ENCODE data around the gene ADGRF1.
"Not testable (repeated sequence)": the region's sequence is repeated elsewhere in the genome, so short reads cannot be mapped to it uniquely, and the experiment has no call there.

Gene ADGRF1

DNA sequence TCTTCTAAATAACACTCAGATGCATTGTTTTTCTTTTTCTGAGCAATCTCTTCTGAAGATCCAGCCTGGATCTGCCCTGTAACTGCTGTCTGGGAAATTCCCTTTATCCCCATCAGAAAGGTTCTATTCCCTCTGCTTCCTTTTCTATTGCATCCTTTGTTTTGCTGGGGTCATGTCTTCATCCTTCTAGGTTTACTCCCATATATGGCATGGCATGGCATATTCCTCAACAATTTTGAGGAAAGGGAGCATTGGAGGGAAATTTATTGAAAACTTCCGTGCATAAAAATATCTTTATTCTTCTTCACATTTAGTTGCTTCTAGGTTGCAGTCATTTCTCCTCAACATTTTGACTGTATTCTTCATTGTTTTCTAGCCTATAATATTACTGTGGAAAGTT is 47.2 kb downstream of the ADGRF1 start:
- Histone ChIP-seq H3K27ac (ENCODE audit: low read depth, low read length) (no peak overlapping the region), H3K9me3 (ENCODE audit: control insufficient read depth, insufficient read depth, low read length) (no peaks in the 10 kb centered on the region), H3K4me1 (ENCODE audit: control insufficient read depth, low read length) (no peaks in the 10 kb centered on the region), H3F3A (ENCODE audit: control insufficient read depth, insufficient read depth) (no peaks in the 10 kb centered on the region), H3K4me2 (ENCODE audit: low read length) (no peak overlapping the region), H4K20me1 (ENCODE audit: control insufficient read depth, insufficient read depth, low read depth, low read length) (no peaks in the 10 kb centered on the region), H3K9me2 (replicated peaks; ENCODE audit: control insufficient read depth, low read length) (no peaks in the 10 kb centered on the region), H3K4me3 (ENCODE audit: low read length) (no peak overlapping the region), H3K27me3 (ENCODE audit: control insufficient read depth, low read length) (no peaks in the 10 kb centered on the region), H3K79me2 (ENCODE audit: control insufficient read depth, low read length) (no peaks in the 10 kb centered on the region), H3K36me3 (ENCODE audit: control insufficient read depth, low read length) (no peaks in the 10 kb centered on the region)
- TF ChIP-seq, protein P1, sequence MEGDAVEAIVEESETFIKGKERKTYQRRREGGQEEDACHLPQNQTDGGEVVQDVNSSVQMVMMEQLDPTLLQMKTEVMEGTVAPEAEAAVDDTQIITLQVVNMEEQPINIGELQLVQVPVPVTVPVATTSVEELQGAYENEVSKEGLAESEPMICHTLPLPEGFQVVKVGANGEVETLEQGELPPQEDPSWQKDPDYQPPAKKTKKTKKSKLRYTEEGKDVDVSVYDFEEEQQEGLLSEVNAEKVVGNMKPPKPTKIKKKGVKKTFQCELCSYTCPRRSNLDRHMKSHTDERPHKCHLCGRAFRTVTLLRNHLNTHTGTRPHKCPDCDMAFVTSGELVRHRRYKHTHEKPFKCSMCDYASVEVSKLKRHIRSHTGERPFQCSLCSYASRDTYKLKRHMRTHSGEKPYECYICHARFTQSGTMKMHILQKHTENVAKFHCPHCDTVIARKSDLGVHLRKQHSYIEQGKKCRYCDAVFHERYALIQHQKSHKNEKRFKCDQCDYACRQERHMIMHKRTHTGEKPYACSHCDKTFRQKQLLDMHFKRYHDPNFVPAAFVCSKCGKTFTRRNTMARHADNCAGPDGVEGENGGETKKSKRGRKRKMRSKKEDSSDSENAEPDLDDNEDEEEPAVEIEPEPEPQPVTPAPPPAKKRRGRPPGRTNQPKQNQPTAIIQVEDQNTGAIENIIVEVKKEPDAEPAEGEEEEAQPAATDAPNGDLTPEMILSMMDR (IDR thresholded peaks at IDR 0.05; ENCODE audit: low read depth, low read length, poor library complexity, severe bottlenecking), result no peak
- TF ChIP-seq EZH2phosphoT487 (IDR thresholded peaks at IDR 0.05; ENCODE audit: borderline replicate concordance, low read length), result no peak

DNA sequence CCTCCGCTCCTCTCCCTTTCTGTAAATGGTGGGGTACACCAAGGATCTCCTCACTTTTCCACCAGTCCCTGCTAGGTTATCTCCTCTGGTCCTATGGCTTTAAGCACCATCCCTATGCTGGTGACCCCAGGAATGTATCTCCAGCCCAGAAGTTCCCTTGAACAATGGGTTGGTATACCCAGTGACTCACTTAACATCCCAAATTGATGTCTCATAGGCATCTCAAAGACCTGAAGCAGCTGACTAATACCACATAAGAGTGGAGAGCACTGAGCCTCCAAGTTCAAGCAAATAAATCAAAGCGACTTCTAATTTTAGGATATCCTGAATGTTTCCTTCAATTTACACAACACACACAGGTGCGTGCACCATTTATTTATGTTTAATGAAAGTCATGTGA is 48.3 kb downstream of the ADGRF1 start:
- Histone ChIP-seq H3K27ac (ENCODE audit: low read depth, low read length) (no peak overlapping the region), H3K36me3 (ENCODE audit: control insufficient read depth, low read length) (no peaks in the 10 kb centered on the region), H3K27me3 (ENCODE audit: control insufficient read depth, low read length) (no peaks in the 10 kb centered on the region), H3K9me3 (ENCODE audit: control insufficient read depth, insufficient read depth, low read length) (no peaks in the 10 kb centered on the region), H4K20me1 (ENCODE audit: control insufficient read depth, insufficient read depth, low read depth, low read length) (no peaks in the 10 kb centered on the region), H3K4me3 (ENCODE audit: low read length) (no peak overlapping the region), H3K9me2 (replicated peaks; ENCODE audit: control insufficient read depth, low read length) (no peaks in the 10 kb centered on the region), H3K4me1 (ENCODE audit: control insufficient read depth, low read length) (no peaks in the 10 kb centered on the region), H3F3A (ENCODE audit: control insufficient read depth, insufficient read depth) (no peaks in the 10 kb centered on the region), H3K4me2 (ENCODE audit: low read length) (no peak overlapping the region), H3K79me2 (ENCODE audit: control insufficient read depth, low read length) (no peaks in the 10 kb centered on the region)
- TF ChIP-seq, protein P1 (IDR thresholded peaks at IDR 0.05; ENCODE audit: low read depth, low read length, poor library complexity, severe bottlenecking), result no peak
- no peak for TF ChIP-seq EZH2phosphoT487 (IDR thresholded peaks at IDR 0.05; ENCODE audit: borderline replicate concordance, low read length)

DNA sequence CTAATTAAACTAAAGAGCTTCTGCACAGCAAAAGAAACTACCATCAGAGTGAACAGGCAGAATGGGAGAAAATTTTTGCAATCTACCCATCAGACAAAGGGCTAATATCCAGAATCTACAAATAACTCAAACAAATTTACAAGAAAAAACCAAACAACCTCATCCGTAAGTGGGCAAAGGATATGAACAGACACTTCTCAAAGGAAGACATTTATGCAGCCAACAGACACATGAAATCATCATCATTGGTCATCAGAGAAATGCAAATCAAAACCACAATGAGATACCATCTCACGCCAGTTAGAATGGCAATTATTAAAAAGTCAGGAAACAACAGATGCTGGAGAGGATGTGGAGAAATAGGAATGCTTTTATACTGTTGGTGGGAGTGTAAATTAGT is 49.7 kb downstream of the ADGRF1 start:
- H4K20me1 ChIP-seq (ENCODE audit: control insufficient read depth, insufficient read depth, low read depth, low read length); H3K27ac ChIP-seq (ENCODE audit: low read depth, low read length); H3K4me1 ChIP-seq (ENCODE audit: control insufficient read depth, low read length); H3K4me2 ChIP-seq (ENCODE audit: low read length); H3K79me2 ChIP-seq (ENCODE audit: control insufficient read depth, low read length); H3K36me3 ChIP-seq (ENCODE audit: control insufficient read depth, low read length); H3K4me3 ChIP-seq (ENCODE audit: low read length); H3K9me3 ChIP-seq (ENCODE audit: control insufficient read depth, insufficient read depth, low read length); H3F3A ChIP-seq (ENCODE audit: control insufficient read depth, insufficient read depth); H3K27me3 ChIP-seq (ENCODE audit: control insufficient read depth, low read length); H3K9me2 ChIP-seq (replicated peaks; ENCODE audit: control insufficient read depth, low read length): not testable (repeated sequence)

DNA sequence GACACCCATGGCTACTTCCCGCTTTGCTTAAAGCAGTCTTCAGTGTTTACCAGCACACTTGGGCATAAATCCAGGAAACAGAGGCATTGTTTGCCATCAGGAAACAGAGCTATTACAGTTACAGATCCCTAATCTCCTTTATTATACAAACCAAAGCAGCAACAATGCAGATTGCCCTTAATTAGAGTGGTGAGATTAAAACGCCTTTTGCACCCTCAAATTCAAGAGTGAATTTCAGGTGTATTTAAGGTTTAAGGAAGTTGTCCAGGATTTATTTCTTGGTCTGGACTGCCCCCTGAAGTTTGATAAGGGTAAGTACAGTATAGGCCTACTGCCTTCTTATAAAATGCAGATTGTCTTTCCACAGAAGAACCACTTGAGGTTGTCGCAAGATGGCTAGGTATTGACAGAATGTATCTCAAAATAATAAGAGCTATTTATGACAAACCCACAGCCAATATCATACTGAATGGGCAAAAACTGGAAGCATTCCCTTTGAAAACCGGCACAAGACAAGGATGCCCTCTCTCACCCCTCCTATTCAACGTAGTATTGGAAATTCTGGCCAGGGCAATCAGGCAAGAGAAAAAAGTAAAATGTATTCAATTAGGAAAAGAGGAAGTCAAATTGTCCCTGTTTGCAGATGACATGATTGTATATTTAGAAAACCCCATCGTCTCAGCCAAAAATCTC is 51.2 kb downstream of the ADGRF1 start:
- not testable (repeated sequence) for H4K20me1 ChIP-seq (ENCODE audit: control insufficient read depth, insufficient read depth, low read depth, low read length); H3K4me1 ChIP-seq (ENCODE audit: control insufficient read depth, low read length); H3K4me2 ChIP-seq (ENCODE audit: low read length); H3K27ac ChIP-seq (ENCODE audit: low read depth, low read length); H3K4me3 ChIP-seq (ENCODE audit: low read length); H3F3A ChIP-seq (ENCODE audit: control insufficient read depth, insufficient read depth); H3K27me3 ChIP-seq (ENCODE audit: control insufficient read depth, low read length); H3K79me2 ChIP-seq (ENCODE audit: control insufficient read depth, low read length); H3K9me3 ChIP-seq (ENCODE audit: control insufficient read depth, insufficient read depth, low read length); H3K36me3 ChIP-seq (ENCODE audit: control insufficient read depth, low read length); H3K9me2 ChIP-seq (replicated peaks; ENCODE audit: control insufficient read depth, low read length)
- TF ChIP-seq, protein P1 (IDR thresholded peaks at IDR 0.05; ENCODE audit: low read depth, low read length, poor library complexity, severe bottlenecking), result peak; percentile 49

Measured in DOHH2 (cell line).